GM18519 (cell line): Measurements from ENCODE around the gene CTNNA3.

Experiments
- ATAC-seq: cut with Tn5 transposase; IDR thresholded peaks from one replicate; pipeline ENCODE4 v1.9.1; 2021; ENCODE audit warnings: mild to moderate bottlenecking, moderate library complexity; ENCODE audit not compliant: unreplicated experiment, low FRiP score

Gene CTNNA3

DNA sequence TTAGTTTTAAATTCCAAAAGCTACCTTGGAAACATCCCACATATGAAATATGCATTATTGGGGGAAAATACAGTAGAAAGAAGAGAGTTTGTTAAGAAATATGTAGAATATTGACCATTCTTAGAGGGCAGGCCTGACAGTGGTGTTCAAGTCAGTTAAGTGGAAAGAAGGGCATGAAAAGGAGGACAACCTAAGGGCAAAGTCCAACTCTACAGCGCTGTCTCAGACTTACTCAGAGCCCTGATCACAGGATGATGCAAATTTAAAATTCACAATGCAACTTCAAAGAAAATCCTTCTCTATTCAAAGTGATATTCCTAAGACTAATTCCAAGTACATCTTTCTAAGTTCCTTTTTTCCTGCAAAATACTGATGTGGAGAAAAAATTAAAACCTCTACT, 909.3 kb downstream of the CTNNA3 start:
- ATAC-seq: no peak

- no peak for ATAC-seq
These were observed 911.2 kb downstream of the CTNNA3 start for GRCh38 chr10:66784770-66785169.

DNA sequence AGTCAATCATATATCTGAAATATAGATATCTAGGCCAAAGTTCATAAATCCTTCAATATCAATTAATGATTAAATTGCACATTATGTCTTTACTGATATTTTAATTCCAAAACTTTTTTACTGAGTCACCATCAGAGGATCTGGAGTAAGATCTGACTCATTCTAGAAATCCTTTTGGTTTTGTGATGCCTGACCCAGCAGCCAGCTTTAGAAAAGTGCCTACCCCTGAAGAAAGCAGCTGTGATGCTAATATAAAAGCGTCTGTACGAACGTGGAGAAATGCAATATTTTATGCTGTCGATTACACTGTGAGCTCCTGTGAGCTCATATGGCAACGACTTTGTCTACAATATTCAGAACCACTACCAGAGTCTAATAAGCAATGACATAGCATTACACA, 912.7 kb downstream of the CTNNA3 start:
- ATAC-seq: no peak

GRCh38 chr10:66782776-66783175, 913.2 kb downstream of the CTNNA3 start:
- ATAC-seq: no peak

GRCh38 chr10:66782144-66782543, 913.9 kb downstream of the CTNNA3 start:
- no peak for ATAC-seq

DNA sequence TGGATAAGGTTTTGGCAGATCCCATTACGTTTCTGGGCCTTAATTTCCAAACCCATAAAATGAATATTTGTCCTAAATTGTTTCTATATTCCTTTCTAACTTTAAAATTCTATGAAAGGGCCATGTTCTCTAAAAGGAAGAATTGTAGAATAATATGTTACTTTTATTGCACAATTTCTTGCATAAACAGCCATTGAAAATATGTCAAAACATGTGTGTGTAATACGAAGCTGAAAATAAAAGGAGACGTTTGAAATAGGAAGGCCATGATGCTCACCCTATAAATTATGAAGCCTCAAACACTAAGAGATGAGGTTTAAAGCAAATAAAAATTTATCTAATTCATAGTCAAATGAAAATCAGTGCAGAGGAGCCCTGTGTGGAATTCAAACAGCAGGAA, 915.2 kb downstream of the CTNNA3 start:
- ATAC-seq: no peak

- no peak for ATAC-seq
These were observed 917.6 kb downstream of the CTNNA3 start for GRCh38 chr10:66778351-66778750.

DNA sequence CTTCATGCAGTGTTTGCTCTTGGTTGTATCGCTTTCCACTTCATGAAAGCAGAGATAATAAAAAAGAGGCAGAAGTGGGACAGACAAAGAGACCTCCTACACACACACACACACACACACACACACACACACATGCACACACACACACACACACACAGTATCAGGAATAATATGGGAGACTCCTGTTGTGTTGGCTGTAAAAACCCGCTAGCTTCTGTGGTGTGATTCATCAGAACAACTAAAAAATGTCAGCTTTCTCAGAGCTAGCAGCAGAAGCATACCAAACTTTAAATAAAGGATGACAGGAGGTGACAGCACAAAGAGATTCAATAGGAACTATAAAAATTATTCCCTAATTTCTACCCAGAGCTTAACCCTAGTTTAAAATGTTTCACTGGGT, 918.3 kb downstream of the CTNNA3 start:
- no peak for ATAC-seq

- no peak for ATAC-seq
These were observed 922.5 kb downstream of the CTNNA3 start for GRCh38 chr10:66773472-66773817.

GRCh38 chr10:66772548-66773471, 923.2 kb downstream of the CTNNA3 start:
- ATAC-seq: no peak

DNA sequence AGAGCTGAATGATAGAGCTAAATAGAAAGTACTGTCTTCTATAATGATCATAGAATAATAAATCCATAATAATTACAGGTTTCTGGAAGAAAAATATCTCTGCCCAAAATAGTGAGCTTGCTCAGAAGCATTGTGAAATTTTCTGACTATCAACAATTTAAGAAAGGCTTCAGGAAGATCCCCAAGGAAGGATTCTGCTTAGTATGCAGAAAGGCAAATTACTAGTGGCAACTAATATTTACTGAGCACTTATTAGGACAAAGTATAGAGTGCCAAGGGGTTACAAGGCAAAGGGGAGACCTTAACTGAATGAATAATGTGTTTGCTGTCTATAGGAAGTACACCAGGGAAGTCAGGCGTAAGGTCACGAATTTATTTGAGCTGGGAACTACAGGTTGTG, 928.3 kb downstream of the CTNNA3 start:
- ATAC-seq: no peak

DNA sequence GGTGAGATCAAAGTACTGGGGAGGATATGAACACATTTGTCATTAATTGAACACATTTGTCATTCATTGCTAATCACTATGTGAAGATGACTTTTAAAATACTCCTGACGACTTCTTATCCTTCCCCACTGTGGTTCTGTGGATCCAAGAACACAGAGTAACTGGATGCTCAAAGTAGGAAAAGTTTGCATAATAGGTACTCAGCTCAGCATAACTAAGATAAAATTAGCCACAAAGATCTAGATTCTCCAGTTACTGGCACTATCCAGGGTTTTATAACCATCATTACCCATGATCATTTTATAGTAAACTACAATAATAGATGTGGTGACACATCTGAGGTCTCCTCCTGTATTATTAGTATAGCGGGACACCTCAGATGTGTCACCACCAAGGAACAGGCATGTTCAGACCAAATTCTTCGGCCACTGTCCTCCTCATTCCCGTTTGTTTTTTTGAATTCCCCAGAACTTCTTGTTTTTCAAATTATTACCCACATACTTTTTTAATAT, 933.7 kb downstream of the CTNNA3 start:
- ATAC-seq: no peak

- ATAC-seq: no peak
These were observed 935.1 kb downstream of the CTNNA3 start for GRCh38 chr10:66760941-66761340.

DNA sequence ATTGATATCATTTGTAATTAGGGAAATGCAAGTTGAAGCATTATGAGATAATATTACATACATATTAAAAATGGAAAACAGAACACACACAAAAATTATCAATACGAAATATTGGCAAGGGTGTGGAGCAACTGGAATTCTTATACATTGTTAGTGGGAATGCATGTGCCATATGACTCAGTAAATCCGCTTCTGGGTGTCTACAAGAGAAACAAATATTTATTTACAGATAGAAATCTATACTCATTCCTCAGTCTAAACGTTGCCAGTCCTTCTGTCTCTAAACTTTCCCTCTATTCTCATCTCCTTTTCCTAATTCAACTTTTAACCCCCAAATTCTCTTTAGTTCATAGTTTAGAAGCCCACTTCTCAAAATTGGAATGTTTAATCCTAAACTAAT, 940.5 kb downstream of the CTNNA3 start:
- ATAC-seq: no peak

GRCh38 chr10:66752714-66753113, 943.3 kb downstream of the CTNNA3 start:
- no peak for ATAC-seq

DNA sequence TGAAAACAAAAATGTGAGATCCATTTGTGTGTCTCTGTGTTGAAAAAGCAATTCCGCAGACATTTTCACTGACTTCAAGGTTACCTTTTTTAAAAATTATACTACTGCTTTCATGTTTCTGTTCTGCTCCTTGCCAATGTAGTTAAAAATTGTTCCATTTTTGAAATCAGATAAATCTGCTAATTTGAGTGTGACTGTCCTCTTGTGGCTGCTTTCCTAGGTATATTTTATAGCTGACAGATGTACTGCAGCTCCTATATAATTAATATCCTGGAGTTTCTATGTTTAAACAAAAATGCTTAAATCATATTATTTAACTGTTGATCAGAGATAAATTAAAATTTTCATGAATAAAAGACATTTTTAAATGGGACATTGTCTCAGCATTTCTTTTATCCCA, 947.8 kb downstream of the CTNNA3 start:
- ATAC-seq: no peak

- ATAC-seq: no peak
These were observed 948.5 kb downstream of the CTNNA3 start for GRCh38 chr10:66747451-66747850.

DNA sequence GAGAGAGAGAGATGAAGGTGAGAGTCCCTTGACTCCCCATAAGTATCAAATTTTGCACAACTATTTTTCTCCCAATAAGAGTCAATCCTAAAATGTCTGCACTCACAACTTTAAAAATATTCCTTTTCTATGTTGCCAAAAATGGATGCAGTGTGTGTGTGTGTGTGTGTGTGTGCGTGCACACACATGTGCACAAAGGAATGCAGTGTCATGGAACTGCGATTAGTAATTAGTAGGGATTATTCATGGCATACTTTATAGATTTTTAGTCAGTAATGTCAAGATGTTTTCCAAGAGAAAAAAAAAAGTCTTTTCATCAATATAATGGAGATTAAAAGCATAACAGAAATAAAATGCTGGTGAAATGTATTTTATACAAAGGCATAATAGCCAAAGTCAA, 949.3 kb downstream of the CTNNA3 start:
- no peak for ATAC-seq

GRCh38 chr10:66746246-66746645, 949.7 kb downstream of the CTNNA3 start:
- no peak for ATAC-seq

GRCh38 chr10:66744915-66745314, 951.1 kb downstream of the CTNNA3 start:
- no peak for ATAC-seq

DNA sequence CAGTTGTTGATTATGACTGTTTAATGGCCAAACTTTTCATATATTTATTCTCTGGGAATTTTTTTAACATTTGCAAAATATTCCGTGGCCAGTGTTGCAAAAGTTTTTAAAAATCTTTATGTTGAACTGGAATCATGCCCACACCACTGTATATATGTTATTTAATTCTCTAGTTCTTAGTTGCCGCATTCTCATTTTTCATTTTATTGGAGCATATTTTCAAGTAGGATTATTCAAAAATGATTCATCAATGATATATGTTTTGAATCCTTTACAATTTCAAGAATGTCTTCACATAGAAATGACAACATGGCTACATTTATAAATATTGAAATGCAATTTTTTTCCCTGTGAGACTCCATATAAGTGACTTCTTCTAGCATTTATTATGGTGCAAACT, 958.8 kb downstream of the CTNNA3 start:
- ATAC-seq: no peak
